Liver (tissue), 9 donors: ENCODE results near the gene NODAL. TPM values are rescaled to one million over a fixed set of nuclear protein-coding genes. Genes with fewer than 3 reads are reported as not detected.

Source experiments
- DNase-seq: peaks from one replicate; pipeline ENCODE4 v3.0.0-alpha.2; 2017; ENCODE audit warnings: low spot score
- H3K27ac ChIP-seq, 2 donors: one replicate each; pipeline ENCODE4 v1.7.0; 2013; ENCODE audit warnings: inconsistent platforms in 2 of 2, low read length in 2 of 2, control low read depth in 1 of 2, low read depth in 1 of 2, mild to moderate bottlenecking in 1 of 2
- H3K27me3 ChIP-seq, 4 donors: one replicate each; pipeline versions ENCODE4 v1.6.1 to v1.7.0; 2013; ENCODE audit warnings: low read length in 3 of 4, inconsistent platforms in 1 of 4, mild to moderate bottlenecking in 1 of 4, moderate library complexity in 1 of 4; ENCODE audit not compliant: control insufficient read depth in 4 of 4, insufficient read depth in 4 of 4
- H3K36me3 ChIP-seq, 4 donors: one replicate each; pipeline versions ENCODE4 v1.6.1 to v1.7.0; 2013; ENCODE audit warnings: low read length in 3 of 4, mild to moderate bottlenecking in 3 of 4, low read depth in 1 of 4, moderate library complexity in 1 of 4; ENCODE audit not compliant: control insufficient read depth in 4 of 4, insufficient read depth in 3 of 4
- H3K4me1 ChIP-seq, 4 donors: one replicate each; pipeline versions ENCODE4 v1.6.1 to v1.7.0; 2013; ENCODE audit warnings: low read length in 3 of 4, mild to moderate bottlenecking in 3 of 4, moderate library complexity in 1 of 4; ENCODE audit not compliant: control insufficient read depth in 4 of 4, insufficient read depth in 4 of 4
- H3K4me3 ChIP-seq, 3 donors: one replicate each; pipeline versions ENCODE4 v1.6.1 to v1.7.0; 2013; ENCODE audit warnings: low read length in 3 of 3, control low read depth in 1 of 3, low read depth in 1 of 3, mild to moderate bottlenecking in 1 of 3
- H3K9ac ChIP-seq, 2 donors: one replicate each; pipeline ENCODE4 v1.7.0; 2013; ENCODE audit warnings: low read length in 2 of 2, mild to moderate bottlenecking in 2 of 2, moderate library complexity in 2 of 2, control low read depth in 1 of 2, low read depth in 1 of 2
- H3K9me3 ChIP-seq, 4 donors: one replicate each; pipeline versions ENCODE4 v1.6.1 to v1.7.0; 2013; ENCODE audit warnings: low read length in 3 of 4; ENCODE audit not compliant: control insufficient read depth in 4 of 4
- ATF3 ChIP-seq: IDR thresholded peaks from 2 replicates; pipeline ENCODE4 v1.6.1; 2016; ENCODE audit warnings: antibody characterized with exemption
- CTCF ChIP-seq: fragments of 150-350 bp; IDR thresholded peaks from 2 replicates; pipeline ENCODE4 v1.5.1; 2017; ENCODE audit warnings: improper control_type of control experiment, low read depth, low read length; ENCODE audit not compliant: missing input control
- EGR1 ChIP-seq, 2 donors: IDR thresholded peaks; 2 replicates each; pipeline ENCODE4 v1.6.1; 2016 to 2018; ENCODE audit warnings: antibody characterized with exemption in 2 of 2, low read depth in 2 of 2
- FOXA1 ChIP-seq: IDR thresholded peaks from 2 replicates; pipeline ENCODE4 v1.6.1; 2016; ENCODE audit warnings: antibody characterized with exemption
- FOXA2 ChIP-seq: IDR thresholded peaks from 2 replicates; pipeline ENCODE4 v1.6.1; 2016; ENCODE audit warnings: antibody characterized with exemption
- GABPA ChIP-seq, 2 donors: IDR thresholded peaks in 1 of 2; conservative IDR thresholded peaks in 1 of 2; 2 replicates each; pipeline ENCODE4 v1.6.1; 2016; ENCODE audit warnings: antibody characterized with exemption in 2 of 2, mild to moderate bottlenecking in 1 of 2, moderate library complexity in 1 of 2
- HNF4A ChIP-seq, 2 donors: conservative IDR thresholded peaks; 2 replicates each; pipeline ENCODE4 v1.6.1; 2016; ENCODE audit warnings: antibody characterized with exemption in 2 of 2, mild to moderate bottlenecking in 2 of 2
- HNF4G ChIP-seq: IDR thresholded peaks from 2 replicates; pipeline ENCODE4 v1.6.1; 2016; ENCODE audit warnings: antibody characterized with exemption
- RAD21 ChIP-seq, 2 donors: IDR thresholded peaks; 2 replicates each; pipeline ENCODE4 v1.6.1; 2016; ENCODE audit warnings: antibody characterized with exemption in 2 of 2, mild to moderate bottlenecking in 2 of 2
- REST ChIP-seq: IDR thresholded peaks from 2 replicates; pipeline ENCODE4 v1.6.1; 2016; ENCODE audit warnings: antibody characterized with exemption, mild to moderate bottlenecking
- RXRA ChIP-seq, 2 donors: IDR thresholded peaks; 2 replicates each; pipeline ENCODE4 v1.6.1; 2017 to 2018; ENCODE audit warnings: antibody characterized with exemption in 2 of 2, mild to moderate bottlenecking in 1 of 2
- SP1 ChIP-seq: IDR thresholded peaks from 2 replicates; pipeline ENCODE4 v1.6.1; 2018; ENCODE audit warnings: antibody characterized with exemption, mild to moderate bottlenecking
- TAF1 ChIP-seq: conservative IDR thresholded peaks from 2 replicates; pipeline ENCODE4 v1.6.1; 2016; ENCODE audit warnings: antibody characterized with exemption, mild to moderate bottlenecking
- WGBS: extraction: QIAGEN DNeasy Blood & Tissue Kit; methylation state at CpG from one replicate; pipeline ENCODE4 v1.1.7; 2013; 5-methylcytosine and 5-hydroxymethylcytosine counted together
- polyA plus RNA-seq, 2 donors: library from polyadenylated mRNA; stranded (reverse) in 1 of 2; unstranded in 1 of 2; fragments of 200-250 nt in 1 of 2; fragments of >200 nt in 1 of 2; fragmentation: Nextera tagmentation in 1 of 2; extraction: Ambion mirVana in 1 of 2; gene quantifications; one replicate each; pipeline versions ENCODE4 v1.2.1 to v1.2.3, GENCODE V29; 2013 to 2015
- total RNA-seq, 2 donors: library from RNA; depleted of rRNA; stranded (reverse); fragments of >200 nt; gene quantifications; one replicate each; pipeline ENCODE4 v1.2.3, GENCODE V29; 2014
- TF ChIP-seq, protein P1 (sequence below): IDR thresholded peaks from 2 replicates; pipeline ENCODE4 v1.6.1; 2016; ENCODE audit warnings: antibody characterized with exemption
- donor health status: healthy.
- donor health status: healthy.
- donor health status: healthy.
- donor health status: healthy.
- donor health status: healthy.

NODAL gene
- total and polyA plus RNA-seq, 4 donors = not detected

- H3K9me3 ChIP-seq = no peaks in the 10 kb centered on the region
- WGBS = 87% methylated on average over 2 of the region's 2 CpGs
These were observed 6.8 kb upstream of the NODAL start for GRCh38 chr10:70448236-70448635.

More at GRCh38 chr10:70448236-70448635, 6.8 kb upstream of the NODAL start:
- no peak overlapping the region for H3K9ac ChIP-seq
- H3K4me3 ChIP-seq = no peak overlapping the region
- no peaks in the 10 kb centered on the region for H3K27me3 ChIP-seq
- peaks cover 0 to 7% (median 5%) of the 10 kb centered on the region in 4 donors for H3K4me1 ChIP-seq
- no peak for DNase-seq
- H3K27ac ChIP-seq = no peak overlapping the region
- TF ChIP-seq FOXA2 = no peak
- TF ChIP-seq HNF4G = no peak
- TF ChIP-seq TAF1 = no peak
- TF ChIP-seq, protein P1, sequence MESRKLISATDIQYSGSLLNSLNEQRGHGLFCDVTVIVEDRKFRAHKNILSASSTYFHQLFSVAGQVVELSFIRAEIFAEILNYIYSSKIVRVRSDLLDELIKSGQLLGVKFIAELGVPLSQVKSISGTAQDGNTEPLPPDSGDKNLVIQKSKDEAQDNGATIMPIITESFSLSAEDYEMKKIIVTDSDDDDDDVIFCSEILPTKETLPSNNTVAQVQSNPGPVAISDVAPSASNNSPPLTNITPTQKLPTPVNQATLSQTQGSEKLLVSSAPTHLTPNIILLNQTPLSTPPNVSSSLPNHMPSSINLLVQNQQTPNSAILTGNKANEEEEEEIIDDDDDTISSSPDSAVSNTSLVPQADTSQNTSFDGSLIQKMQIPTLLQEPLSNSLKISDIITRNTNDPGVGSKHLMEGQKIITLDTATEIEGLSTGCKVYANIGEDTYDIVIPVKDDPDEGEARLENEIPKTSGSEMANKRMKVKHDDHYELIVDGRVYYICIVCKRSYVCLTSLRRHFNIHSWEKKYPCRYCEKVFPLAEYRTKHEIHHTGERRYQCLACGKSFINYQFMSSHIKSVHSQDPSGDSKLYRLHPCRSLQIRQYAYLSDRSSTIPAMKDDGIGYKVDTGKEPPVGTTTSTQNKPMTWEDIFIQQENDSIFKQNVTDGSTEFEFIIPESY = no peak
- no peak for TF ChIP-seq FOXA1
- no peak for TF ChIP-seq GABPA (IDR thresholded peaks at IDR 0.05 in 1 of 2, conservative IDR thresholded peaks at IDR 0.05 in 1 of 2)
- no peak for TF ChIP-seq RAD21 (IDR thresholded peaks at IDR 0.05)
- no peak for TF ChIP-seq ATF3
- TF ChIP-seq HNF4A (conservative IDR thresholded peaks at IDR 0.05) = no peak
- TF ChIP-seq REST = no peak
- TF ChIP-seq EGR1 (IDR thresholded peaks at IDR 0.05; ENCODE audit: low read depth in 2 of 2) = no peak
- no peak for TF ChIP-seq SP1
- no peak for TF ChIP-seq CTCF
- no peak for TF ChIP-seq RXRA (IDR thresholded peaks at IDR 0.05)
- H3K36me3 ChIP-seq = no peaks in the 10 kb centered on the region
